Subcutaneous abdominal adipose tissue (tissue), 5 donors: ENCODE data around the gene RHBDF2.
"Not testable (repeated sequence)": the region's sequence is repeated elsewhere in the genome, so short reads cannot be mapped to it uniquely, and the experiment has no call there.

Experiments
- H3K27ac ChIP-seq: one replicate; pipeline ENCODE4 v1.7.0; 2013; ENCODE audit warnings: low read depth, mild to moderate bottlenecking, inconsistent platforms, low read length, moderate library complexity
- H3K27me3 ChIP-seq, 5 donors: one replicate each; pipeline ENCODE4 v1.7.0; 2013; ENCODE audit warnings: low read length in 5 of 5, inconsistent platforms in 1 of 5; ENCODE audit not compliant: control insufficient read depth in 5 of 5, insufficient read depth in 4 of 5
- H3K36me3 ChIP-seq, 5 donors: one replicate each; pipeline ENCODE4 v1.7.0; 2013; ENCODE audit warnings: low read length in 5 of 5; ENCODE audit not compliant: control insufficient read depth in 5 of 5, insufficient read depth in 5 of 5
- H3K4me1 ChIP-seq, 5 donors: one replicate each; pipeline ENCODE4 v1.7.0; 2013; ENCODE audit warnings: low read length in 5 of 5, mild to moderate bottlenecking in 3 of 5, moderate library complexity in 1 of 5; ENCODE audit not compliant: control insufficient read depth in 5 of 5, insufficient read depth in 5 of 5
- H3K4me3 ChIP-seq, 5 donors: one replicate each; pipeline ENCODE4 v1.7.0; 2013; ENCODE audit warnings: low read length in 5 of 5, low read depth in 1 of 5
- H3K9ac ChIP-seq, 5 donors: one replicate each; pipeline ENCODE4 v1.7.0; 2013; ENCODE audit warnings: low read length in 5 of 5, mild to moderate bottlenecking in 4 of 5, moderate library complexity in 3 of 5
- H3K9me3 ChIP-seq, 5 donors: one replicate each; pipeline ENCODE4 v1.7.0; 2013; ENCODE audit warnings: low read length in 5 of 5; ENCODE audit not compliant: control insufficient read depth in 5 of 5
- donor health status: healthy.
- donor health status: healthy.
- donor health status: healthy.
- donor health status: healthy.
- donor health status: healthy.

The RHBDF2 gene

GRCh38 chr17:76531486-76532038 lies 30.3 kb upstream of the RHBDF2 start:
- peaks cover 26 to 79% (median 74%) of the 10 kb centered on the region in 5 donors for H3K4me1 ChIP-seq
- H3K4me3 ChIP-seq, result no peak overlapping the region
- H3K27me3 ChIP-seq, result peaks cover 0 to 8% (median 0%) of the 10 kb centered on the region in 5 donors
- peak overlapping the region in 3 of 5 donors; percentile 1 to 88 (median 1) for H3K9ac ChIP-seq
- peaks cover 0 to 3% (median 0%) of the 10 kb centered on the region in 5 donors for H3K36me3 ChIP-seq
- no peaks in the 10 kb centered on the region for H3K9me3 ChIP-seq
- peak overlapping the region; percentile 100 for H3K27ac ChIP-seq

- peak overlapping the region; percentile 65 to 90 (median 79) for H3K9ac ChIP-seq
- peaks cover 26 to 73% (median 68%) of the 10 kb centered on the region in 5 donors for H3K4me1 ChIP-seq
- H3K4me3 ChIP-seq, result peak overlapping the region in 2 of 5 donors; percentile 32 to 34
- H3K36me3 ChIP-seq, result peaks cover 0 to 3% (median 0%) of the 10 kb centered on the region in 5 donors
- peak overlapping the region; percentile 100 for H3K27ac ChIP-seq
- peaks cover 0 to 8% (median 0%) of the 10 kb centered on the region in 5 donors for H3K27me3 ChIP-seq
- H3K9me3 ChIP-seq, result no peaks in the 10 kb centered on the region
These were observed 29.7 kb upstream of the RHBDF2 start for GRCh38 chr17:76530811-76531485.

- Histone ChIP-seq H3K9me3 (no peaks in the 10 kb centered on the region), H3K36me3 (peaks cover 0 to 3% (median 0%) of the 10 kb centered on the region in 5 donors), H3K27me3 (peaks cover 0 to 8% (median 0%) of the 10 kb centered on the region in 5 donors), H3K27ac (peak overlapping the region; percentile 100), H3K4me1 (peaks cover 22 to 67% (median 62%) of the 10 kb centered on the region in 5 donors), H3K9ac (peak overlapping the region; percentile 65 to 90 (median 79)), H3K4me3 (peak overlapping the region in 3 of 5 donors; percentile 31 to 34 (median 32))
These were observed 29.0 kb upstream of the RHBDF2 start for GRCh38 chr17:76530095-76530723.

- Histone ChIP-seq H3K36me3 (peaks cover 0 to 3% (median 0%) of the 10 kb centered on the region in 5 donors), H3K27ac (peak overlapping the region; percentile 100), H3K9ac (peak overlapping the region; percentile 65 to 90 (median 79)), H3K4me1 (peaks cover 28 to 67% (median 62%) of the 10 kb centered on the region in 5 donors), H3K4me3 (peak overlapping the region in 3 of 5 donors; percentile 22 to 34 (median 32)), H3K9me3 (no peaks in the 10 kb centered on the region), H3K27me3 (peaks cover 0 to 8% (median 0%) of the 10 kb centered on the region in 5 donors)
These were observed 28.2 kb upstream of the RHBDF2 start for GRCh38 chr17:76529224-76530094.

- peak overlapping the region in 3 of 5 donors; percentile 19 to 44 (median 36) for H3K4me3 ChIP-seq
- peaks cover 28 to 65% (median 63%) of the 10 kb centered on the region in 5 donors for H3K4me1 ChIP-seq
These were observed 27.5 kb upstream of the RHBDF2 start for GRCh38 chr17:76528528-76529223.

GRCh38 chr17:76528156-76528527 lies 26.9 kb upstream of the RHBDF2 start:
- peak overlapping the region in 3 of 5 donors; percentile 19 to 44 (median 36) for H3K4me3 ChIP-seq
- peak overlapping the region; percentile 100 for H3K27ac ChIP-seq
- H3K9me3 ChIP-seq, result no peaks in the 10 kb centered on the region
- peaks cover 0 to 3% (median 0%) of the 10 kb centered on the region in 5 donors for H3K36me3 ChIP-seq
- H3K27me3 ChIP-seq, result peaks cover 0 to 8% (median 0%) of the 10 kb centered on the region in 5 donors
- peaks cover 28 to 68% (median 68%) of the 10 kb centered on the region in 5 donors for H3K4me1 ChIP-seq
- H3K9ac ChIP-seq, result peak overlapping the region in 4 of 5 donors; percentile 63 to 88 (median 74)

More at GRCh38 chr17:76528528-76529223, 27.5 kb upstream of the RHBDF2 start:
- H3K36me3 ChIP-seq, result peaks cover 0 to 3% (median 0%) of the 10 kb centered on the region in 5 donors
- H3K27ac ChIP-seq, result peak overlapping the region; percentile 100
- peaks cover 0 to 8% (median 0%) of the 10 kb centered on the region in 5 donors for H3K27me3 ChIP-seq
- peak overlapping the region; percentile 63 to 90 (median 84) for H3K9ac ChIP-seq
- no peaks in the 10 kb centered on the region for H3K9me3 ChIP-seq

GRCh38 chr17:76527430-76528111 lies 26.3 kb upstream of the RHBDF2 start:
- Histone ChIP-seq H3K9me3 (no peaks in the 10 kb centered on the region), H3K27ac (peak overlapping the region; percentile 57), H3K27me3 (peaks cover 0 to 11% (median 0%) of the 10 kb centered on the region in 5 donors), H3K9ac (peak overlapping the region in 3 of 5 donors; percentile 41 to 63 (median 46)), H3K4me1 (peaks cover 28 to 72% (median 71%) of the 10 kb centered on the region in 5 donors), H3K36me3 (no peaks in the 10 kb centered on the region), H3K4me3 (peak overlapping the region in 2 of 5 donors; percentile 28 to 44)

GRCh38 chr17:76527016-76527415 lies 25.8 kb upstream of the RHBDF2 start:
- H3K4me1 ChIP-seq, result peaks cover 28 to 69% (median 67%) of the 10 kb centered on the region in 5 donors
- H3K9ac ChIP-seq, result peak overlapping the region in 2 of 5 donors; percentile 41 to 46
- peak overlapping the region in 2 of 5 donors; percentile 28 to 35 for H3K4me3 ChIP-seq
- H3K36me3 ChIP-seq, H3K9me3 ChIP-seq: not testable (repeated sequence)
- peaks cover 0 to 11% (median 0%) of the 10 kb centered on the region in 5 donors for H3K27me3 ChIP-seq
- H3K27ac ChIP-seq, result peak overlapping the region; percentile 57
